GM18520 (cell line): ENCODE measurements around the gene SH3RF3.
"Not testable (repeated sequence)": the region's sequence is repeated elsewhere in the genome, so short reads cannot be mapped to it uniquely, and the experiment has no call there.

Experiments used
- ATAC-seq: cut with Tn5 transposase; IDR thresholded peaks from one replicate; pipeline ENCODE4 v1.9.1; 2021; ENCODE audit not compliant: unreplicated experiment

Gene SH3RF3

GRCh38 chr2:109155553-109156451 lies 26.8 kb downstream of the SH3RF3 start:
- ATAC-seq: no peak

- no peak for ATAC-seq
Measured at GRCh38 chr2:109157563-109158105, 28.6 kb downstream of the SH3RF3 start.

- ATAC-seq: no peak
Measured at GRCh38 chr2:109158237-109158636, 29.2 kb downstream of the SH3RF3 start.

- no peak for ATAC-seq
Measured at GRCh38 chr2:109159096-109159495, 30.1 kb downstream of the SH3RF3 start.

GRCh38 chr2:109160714-109161440 lies 31.9 kb downstream of the SH3RF3 start:
- ATAC-seq: no peak

GRCh38 chr2:109162367-109162766 lies 33.4 kb downstream of the SH3RF3 start:
- not testable (repeated sequence) for ATAC-seq

- ATAC-seq: no peak
Measured at GRCh38 chr2:109162999-109163398, 34.0 kb downstream of the SH3RF3 start.

- no peak for ATAC-seq
Measured at GRCh38 chr2:109164311-109164710, 35.3 kb downstream of the SH3RF3 start.

- no peak for ATAC-seq
Measured at GRCh38 chr2:109164739-109165221, 35.8 kb downstream of the SH3RF3 start.

- ATAC-seq: no peak
Measured at GRCh38 chr2:109166811-109167210, 37.8 kb downstream of the SH3RF3 start.

- ATAC-seq: no peak
Measured at GRCh38 chr2:109168086-109168485, 39.1 kb downstream of the SH3RF3 start.

- no peak for ATAC-seq
Measured at GRCh38 chr2:109168716-109169115, 39.7 kb downstream of the SH3RF3 start.

- ATAC-seq: no peak
Measured at GRCh38 chr2:109170645-109171044, 41.6 kb downstream of the SH3RF3 start.

GRCh38 chr2:109171444-109172334 lies 42.7 kb downstream of the SH3RF3 start:
- no peak for ATAC-seq

- no peak for ATAC-seq
Measured at GRCh38 chr2:109172556-109173105, 43.6 kb downstream of the SH3RF3 start.

GRCh38 chr2:109173311-109174171 lies 44.5 kb downstream of the SH3RF3 start:
- ATAC-seq: no peak

GRCh38 chr2:109174214-109174613 lies 45.2 kb downstream of the SH3RF3 start:
- ATAC-seq: no peak

- ATAC-seq: no peak
Measured at GRCh38 chr2:109174626-109175349, 45.8 kb downstream of the SH3RF3 start.

GRCh38 chr2:109175350-109175678 lies 46.3 kb downstream of the SH3RF3 start:
- ATAC-seq: no peak
